CD4-positive, alpha-beta T cell (primary cell): ENCODE data around the gene ST8SIA3. TPM values are rescaled to one million over a fixed set of nuclear protein-coding genes. Genes with fewer than 3 reads are reported as not detected.

Source experiments
- ATAC-seq: fragments of 200-7000 bp; cut with Tn5 transposase; one replicate; pipeline ENCODE4 v1.10.0; 2022; ENCODE audit warnings: mild to moderate bottlenecking; ENCODE audit not compliant: poor library complexity
- CTCF ChIA-PET: fragments of 350-600 bp; sonication (Branson Sonifier 250); formaldehyde crosslinking; loops from one replicate; lab custom pipeline; 2021; ENCODE audit warnings: antibody characterized with exemption, inconsistent platforms; lab: Charles Lee
- POLR2A ChIA-PET: fragments of 350-600 bp; sonication (Branson Sonifier 250); formaldehyde crosslinking; loops from one replicate; lab custom pipeline; 2021; ENCODE audit warnings: antibody characterized with exemption, inconsistent platforms; lab: Charles Lee
- DNase-seq, 14 experiments: peaks; one replicate each; pipeline ENCODE4 v3.0.0-alpha.2; 2013 to 2020; ENCODE audit warnings: mixed read lengths in 2 of 14
- H3K27ac ChIP-seq, 2 donors: one replicate each; pipeline versions ENCODE4 v1.5.1 to v1.7.0; 2013; ENCODE audit warnings: low read length in 2 of 2, low read depth in 1 of 2, mild to moderate bottlenecking in 1 of 2
- H3K27me3 ChIP-seq, 2 experiments: 1 replicate in 1 of 2; 2 replicates in 1 of 2; pipeline versions ENCODE4 v1.6.1 to v1.7.0; 2013; ENCODE audit warnings: low read length in 2 of 2, control low read depth in 1 of 2, mild to moderate bottlenecking in 1 of 2, moderate library complexity in 1 of 2; ENCODE audit not compliant: insufficient read depth in 2 of 2, control insufficient read depth in 1 of 2
- H3K36me3 ChIP-seq: one replicate; pipeline ENCODE4 v1.6.1; 2013; ENCODE audit warnings: low read length, control low read depth; ENCODE audit not compliant: insufficient read depth
- H3K4me1 ChIP-seq: one replicate; pipeline ENCODE4 v1.6.1; 2013; ENCODE audit warnings: low read length, control low read depth; ENCODE audit not compliant: insufficient read depth
- H3K4me3 ChIP-seq: one replicate; pipeline ENCODE4 v1.5.1; 2013; ENCODE audit warnings: mild to moderate bottlenecking, low read length, moderate library complexity
- H3K9me3 ChIP-seq, 2 experiments: 1 replicate in 1 of 2; 2 replicates in 1 of 2; pipeline versions ENCODE4 v1.6.1 to v1.7.0; 2013; ENCODE audit warnings: low read length in 2 of 2, mild to moderate bottlenecking in 2 of 2, control low read depth in 1 of 2, moderate library complexity in 1 of 2; ENCODE audit not compliant: control insufficient read depth in 1 of 2, insufficient read depth in 1 of 2
- H3K27ac Mint-ChIP-seq: one replicate; pipeline ENCODE4 v1.8.0; 2020; ENCODE audit warnings: mixed read lengths
- H3K27me3 Mint-ChIP-seq: one replicate; pipeline ENCODE4 v1.8.0; 2021; ENCODE audit warnings: mixed read lengths
- H3K36me3 Mint-ChIP-seq: one replicate; pipeline ENCODE4 v1.8.0; 2021; ENCODE audit warnings: low read depth, mixed read lengths
- H3K4me1 Mint-ChIP-seq: one replicate; pipeline ENCODE4 v1.8.0; 2021; ENCODE audit warnings: low read depth, mixed read lengths
- H3K4me3 Mint-ChIP-seq: one replicate; pipeline ENCODE4 v1.8.0; 2020; ENCODE audit warnings: mild to moderate bottlenecking, mixed read lengths
- H3K9me3 Mint-ChIP-seq: one replicate; pipeline ENCODE4 v1.8.0; 2020; ENCODE audit warnings: mixed read lengths
- CTCF ChIP-seq: fragments of 200-600 bp; IDR thresholded peaks from one replicate; pipeline ENCODE4 v1.8.0; 2022; ENCODE audit warnings: antibody characterized with exemption, mild to moderate bottlenecking
- intact Hi-C, 2 experiments: fragments of 100-400 bp; cut with DNase I in 1 of 2; cut with micrococcal nuclease in 1 of 2; formaldehyde crosslinking; loops; one replicate each; pipeline versions ENCODE4 v1.15.1 to v1.9.0; 2023 to 2025; cut with DNase I, micrococcal nuclease
- total RNA-seq, 174 experiments: library from RNA in 2 of 174; stranded (reverse) in 2 of 174; gene quantifications; one replicate each; pipeline ENCODE4 v1.2.3 and lab custom pipeline; 2021 to 2026

The ST8SIA3 gene
- total RNA-seq, 2 experiments from 2014 or later = not detected

GRCh38 chr18:57364460-57364859 lies 12.1 kb downstream of the ST8SIA3 start:
- H3K9me3 Mint-ChIP-seq = no peaks in the 10 kb centered on the region
- no peak overlapping the region for H3K27ac Mint-ChIP-seq
- ATAC-seq (no peak), DNase-seq (no peak)
- no peak overlapping the region for H3K4me3 Mint-ChIP-seq
- CTCF ChIA-PET = no interaction called here
- H3K27me3 Mint-ChIP-seq = peaks cover 42% of the 10 kb centered on the region
- intact Hi-C loops = no loop called here
- Histone ChIP-seq H3K27me3 (peaks cover 0 to 4% of the 10 kb centered on the region in 2 experiments), H3K36me3 (no peaks in the 10 kb centered on the region), H3K27ac (no peak overlapping the region), H3K4me3 (no peak overlapping the region), H3K9me3 (peaks cover 0 to 3% of the 10 kb centered on the region in 2 experiments), H3K4me1 (no peaks in the 10 kb centered on the region)
- no peak for TF ChIP-seq CTCF
- POLR2A ChIA-PET = no interaction called here
- H3K36me3 Mint-ChIP-seq = no peaks in the 10 kb centered on the region
- no peaks in the 10 kb centered on the region for H3K4me1 Mint-ChIP-seq

DNA sequence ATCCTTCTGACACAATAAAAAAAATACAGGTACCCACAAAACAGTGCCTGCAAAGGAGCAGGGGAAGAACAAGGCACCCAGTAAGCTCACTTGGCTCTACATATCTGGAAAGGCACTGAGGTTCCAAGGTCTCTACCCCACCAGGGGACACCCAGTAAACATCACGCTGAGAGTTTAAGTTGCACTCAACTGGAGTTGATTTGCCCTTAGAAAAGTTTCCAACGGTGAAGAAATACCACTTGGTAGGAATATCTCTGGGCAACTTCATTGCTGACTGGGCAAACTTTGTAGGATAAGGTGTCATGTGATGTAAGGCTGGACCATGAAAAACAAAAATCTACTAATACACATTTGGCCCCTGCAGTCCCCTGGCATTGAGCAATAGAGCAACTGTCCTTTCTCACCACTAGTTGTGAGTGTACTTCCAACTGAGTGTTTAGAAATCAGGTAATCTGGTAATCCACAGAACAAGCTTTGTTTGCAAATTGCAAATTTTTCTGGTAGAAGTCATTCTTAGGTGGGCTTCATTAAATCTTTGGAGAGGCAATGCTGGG lies 14.2 kb downstream of the ST8SIA3 start:
- ChIA-PET CTCF (no interaction called here), POLR2A (no interaction called here)
- no peak overlapping the region for H3K27ac ChIP-seq

DNA sequence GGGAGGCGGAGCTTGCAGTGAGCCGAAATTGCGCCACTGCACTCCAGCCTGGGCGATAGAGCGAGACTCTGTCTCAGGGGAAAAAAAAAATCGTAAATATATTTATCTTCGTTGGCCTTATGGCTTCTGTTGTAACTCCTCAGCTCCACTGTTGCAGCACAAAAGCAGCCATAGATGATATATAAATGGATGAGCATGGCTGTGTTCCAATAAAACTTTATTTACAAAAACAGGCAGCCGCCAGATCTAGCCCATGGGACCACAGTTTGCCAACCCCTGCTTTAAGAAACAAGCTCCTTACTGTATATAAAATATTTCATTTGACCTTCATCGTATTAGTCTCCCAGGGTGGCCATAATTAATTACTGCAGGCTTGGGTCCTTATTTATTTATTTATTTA lies 20.1 kb downstream of the ST8SIA3 start:
- Histone ChIP-seq H3K36me3 (no peaks in the 10 kb centered on the region), H3K4me3 (no peak overlapping the region), H3K4me1 (no peaks in the 10 kb centered on the region), H3K27ac (no peak overlapping the region), H3K9me3 (peaks cover 0 to 4% of the 10 kb centered on the region in 2 experiments), H3K27me3 (no peaks in the 10 kb centered on the region)
- H3K4me1 Mint-ChIP-seq = no peaks in the 10 kb centered on the region
- no peaks in the 10 kb centered on the region for H3K9me3 Mint-ChIP-seq
- H3K27ac Mint-ChIP-seq = no peak overlapping the region
- no peak for ATAC-seq
- TF ChIP-seq CTCF = no peak
- H3K36me3 Mint-ChIP-seq = no peaks in the 10 kb centered on the region
- ChIA-PET POLR2A (no interaction called here), CTCF (no interaction called here)
- DNase-seq = no peak
- H3K4me3 Mint-ChIP-seq = no peak overlapping the region
- peaks cover 30% of the 10 kb centered on the region for H3K27me3 Mint-ChIP-seq
- intact Hi-C loops = no loop called here

More for the DNA sequence above, 14.2 kb downstream of the ST8SIA3 start:
- intact Hi-C loops = no loop called here
- H3K27ac Mint-ChIP-seq = no peak overlapping the region
- no peak overlapping the region for H3K4me3 Mint-ChIP-seq
- Histone ChIP-seq H3K9me3 (peaks cover 0 to 3% of the 10 kb centered on the region in 2 experiments), H3K36me3 (no peaks in the 10 kb centered on the region), H3K27me3 (peaks cover 0 to 4% of the 10 kb centered on the region in 2 experiments), H3K4me3 (no peak overlapping the region), H3K4me1 (no peaks in the 10 kb centered on the region)
- peaks cover 24% of the 10 kb centered on the region for H3K27me3 Mint-ChIP-seq
- TF ChIP-seq CTCF = no peak
- H3K4me1 Mint-ChIP-seq = no peaks in the 10 kb centered on the region
- no peaks in the 10 kb centered on the region for H3K9me3 Mint-ChIP-seq
- H3K36me3 Mint-ChIP-seq = no peaks in the 10 kb centered on the region
- no peak for DNase-seq
- no peak for ATAC-seq
